ENCODE data around the gene TAOK2.

Gene TAOK2

DNA sequence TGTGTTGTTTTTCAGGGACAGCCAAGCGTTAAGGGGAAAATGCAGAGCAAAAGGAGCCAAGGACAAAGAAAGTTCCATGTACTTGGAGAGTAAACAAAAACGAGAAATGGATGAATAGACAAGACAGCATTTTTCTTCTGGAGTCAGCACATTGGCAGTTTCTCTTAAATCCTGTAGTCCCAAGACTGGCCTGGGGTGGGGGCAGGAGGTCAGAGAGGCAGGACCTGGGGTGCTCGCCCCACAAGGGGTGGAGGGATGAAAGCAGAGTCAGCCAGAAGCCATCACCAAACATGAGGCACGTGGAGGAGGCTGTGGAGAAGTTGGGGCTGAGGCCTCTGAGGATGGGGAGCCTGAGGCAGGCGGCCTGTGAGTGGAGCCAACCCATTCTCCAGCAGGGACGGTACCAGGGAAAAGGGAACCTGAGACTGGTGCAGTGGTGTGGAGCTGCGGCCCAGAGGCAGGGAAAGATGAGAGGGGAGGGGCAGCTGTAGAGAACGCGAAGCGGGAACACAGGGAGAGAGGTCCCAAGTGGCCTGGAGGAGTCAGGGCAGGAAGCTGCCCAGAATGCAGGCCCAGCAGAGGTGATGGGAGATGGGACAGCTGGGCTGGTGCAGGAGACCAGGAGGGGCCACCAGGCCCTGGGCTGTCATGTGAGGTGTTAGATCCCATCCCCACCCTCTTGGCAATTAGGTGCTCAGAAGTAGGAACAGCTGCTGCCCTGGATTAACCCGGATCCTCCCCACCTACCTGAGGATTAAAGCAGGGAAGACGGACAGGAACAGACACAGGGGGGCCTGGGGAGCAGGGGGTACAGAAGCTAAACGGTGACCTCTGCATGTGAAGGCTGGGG lies 54.1 kb downstream of the TAOK2 start:
- H3K4me3 ChIP-seq (replicated peaks in 1 of 2; ENCODE audit: low read depth in 2 of 2, low read length in 2 of 2): no peak overlapping the region
- TF ChIP-seq, protein P1, sequence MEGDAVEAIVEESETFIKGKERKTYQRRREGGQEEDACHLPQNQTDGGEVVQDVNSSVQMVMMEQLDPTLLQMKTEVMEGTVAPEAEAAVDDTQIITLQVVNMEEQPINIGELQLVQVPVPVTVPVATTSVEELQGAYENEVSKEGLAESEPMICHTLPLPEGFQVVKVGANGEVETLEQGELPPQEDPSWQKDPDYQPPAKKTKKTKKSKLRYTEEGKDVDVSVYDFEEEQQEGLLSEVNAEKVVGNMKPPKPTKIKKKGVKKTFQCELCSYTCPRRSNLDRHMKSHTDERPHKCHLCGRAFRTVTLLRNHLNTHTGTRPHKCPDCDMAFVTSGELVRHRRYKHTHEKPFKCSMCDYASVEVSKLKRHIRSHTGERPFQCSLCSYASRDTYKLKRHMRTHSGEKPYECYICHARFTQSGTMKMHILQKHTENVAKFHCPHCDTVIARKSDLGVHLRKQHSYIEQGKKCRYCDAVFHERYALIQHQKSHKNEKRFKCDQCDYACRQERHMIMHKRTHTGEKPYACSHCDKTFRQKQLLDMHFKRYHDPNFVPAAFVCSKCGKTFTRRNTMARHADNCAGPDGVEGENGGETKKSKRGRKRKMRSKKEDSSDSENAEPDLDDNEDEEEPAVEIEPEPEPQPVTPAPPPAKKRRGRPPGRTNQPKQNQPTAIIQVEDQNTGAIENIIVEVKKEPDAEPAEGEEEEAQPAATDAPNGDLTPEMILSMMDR (IDR thresholded peaks at IDR 0.05; ENCODE audit: low read depth, low read length): no peak
- DNase-seq (ENCODE audit: low read depth in 2 of 2): no peak

DNA sequence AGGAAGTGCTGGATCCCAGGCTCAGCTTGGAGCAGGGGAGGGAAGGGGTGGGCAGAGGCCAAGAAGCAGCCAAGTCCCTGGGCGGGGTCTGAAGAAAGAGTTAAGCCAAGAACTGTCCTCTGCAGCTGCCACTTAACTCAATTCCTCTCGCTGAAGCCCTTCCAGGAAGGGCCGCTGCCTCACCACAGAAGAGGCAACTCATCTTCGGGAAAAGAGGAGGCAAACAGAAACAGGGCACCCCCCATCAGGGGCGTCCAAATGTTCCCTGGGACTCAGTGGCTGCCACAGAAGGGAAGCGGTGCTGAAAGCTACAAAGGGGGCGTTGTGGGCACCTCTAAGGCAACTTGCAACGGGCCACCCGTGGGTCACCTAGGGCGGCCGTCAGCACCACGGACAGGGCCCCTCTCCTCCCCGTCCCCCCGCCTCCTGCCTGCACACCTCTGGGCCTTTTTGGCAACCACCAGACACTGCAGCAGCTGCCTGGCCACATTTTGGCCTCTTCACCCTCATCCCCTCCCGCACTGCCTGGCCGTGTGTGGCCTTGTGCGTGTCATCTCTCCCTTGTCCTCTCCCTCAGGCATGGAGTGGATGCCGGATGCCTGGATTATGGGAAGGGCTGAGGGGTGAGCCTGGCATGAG lies 54.9 kb downstream of the TAOK2 start:
- no peak for DNase-seq (ENCODE audit: low read depth in 2 of 2)
- no peak overlapping the region for H3K4me3 ChIP-seq (replicated peaks in 1 of 2; ENCODE audit: low read depth in 2 of 2, low read length in 2 of 2)
- TF ChIP-seq, protein P1 (IDR thresholded peaks at IDR 0.05; ENCODE audit: low read depth, low read length): no peak

DNA sequence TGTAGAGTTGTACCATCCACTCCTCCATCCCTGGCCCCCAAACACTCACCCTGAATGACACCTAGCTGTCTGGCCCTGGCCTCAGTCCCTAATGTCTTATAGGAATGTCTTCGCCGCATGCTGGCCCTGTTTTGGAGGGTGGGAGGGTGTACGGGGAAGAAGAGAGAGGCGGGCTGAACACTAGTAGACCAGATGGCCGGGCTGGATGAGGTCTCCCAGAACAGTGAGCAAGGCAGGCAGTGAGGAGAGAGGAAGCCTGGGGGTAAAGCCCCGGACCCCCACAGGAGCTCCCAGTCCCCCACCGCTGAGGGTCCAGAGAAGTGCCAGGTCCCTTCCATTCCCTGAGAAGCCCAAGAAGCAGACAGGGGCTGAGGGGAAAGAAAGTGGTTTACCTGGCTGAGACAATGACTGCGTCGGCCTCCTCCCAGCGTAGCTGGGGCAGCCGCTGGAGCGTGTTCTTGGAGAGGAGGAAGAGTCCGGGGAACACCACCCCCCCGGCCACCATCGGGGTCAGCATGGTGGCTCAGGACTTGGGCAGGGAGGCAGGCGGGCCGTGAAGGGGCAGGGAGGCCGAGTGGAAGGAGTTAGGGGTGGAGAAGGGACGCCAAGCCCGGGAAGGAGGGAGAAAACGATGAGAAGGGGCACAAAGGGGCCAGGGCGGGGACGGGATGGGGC lies 56.5 kb downstream of the TAOK2 start:
- TF ChIP-seq, protein P1 (IDR thresholded peaks at IDR 0.05; ENCODE audit: low read depth, low read length): no peak
- no peak overlapping the region for H3K4me3 ChIP-seq (replicated peaks in 1 of 2; ENCODE audit: low read depth in 2 of 2, low read length in 2 of 2)
- no peak for DNase-seq (ENCODE audit: low read depth in 2 of 2)

DNA sequence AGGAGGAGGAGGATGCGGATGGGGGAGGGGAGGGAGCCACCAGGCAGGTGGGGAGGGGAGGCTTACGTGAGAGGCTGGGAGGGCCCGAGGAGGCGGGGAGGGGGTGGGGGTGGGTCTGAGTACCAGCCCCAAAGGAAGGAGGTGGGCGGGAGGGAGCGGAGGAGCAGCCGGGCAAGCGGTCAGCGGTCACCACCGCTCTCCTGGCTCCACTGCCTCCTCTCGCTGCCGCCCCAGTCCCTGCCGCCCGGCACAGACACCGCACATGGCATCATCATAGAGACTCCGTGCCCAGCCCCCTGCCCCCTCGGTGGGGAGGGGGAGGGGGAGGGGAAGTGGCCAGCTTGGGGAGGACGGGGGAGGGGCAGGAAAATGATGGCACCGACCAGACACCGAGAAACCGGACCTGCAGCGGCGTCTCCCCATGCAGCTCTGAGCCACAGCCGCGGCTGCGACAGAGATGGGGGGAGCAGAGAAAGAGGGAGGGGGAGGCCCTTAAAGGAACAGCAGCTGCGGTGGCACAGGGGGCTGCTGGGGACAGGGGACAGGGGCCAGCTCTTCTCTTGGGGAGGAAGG lies 57.3 kb downstream of the TAOK2 start, which contains the start of gene TLCD3B:
Gene TLCD3B, minus strand, starts transcription at position 431 of the 573 bp plus-strand sequence. CDS start 744 bp downstream, outside the sequence.
- no peak for DNase-seq (ENCODE audit: low read depth in 2 of 2)
- H3K4me3 ChIP-seq (replicated peaks in 1 of 2; ENCODE audit: low read depth in 2 of 2, low read length in 2 of 2): no peak within 1 kb of the TSS
- TF ChIP-seq, protein P1 (IDR thresholded peaks at IDR 0.05; ENCODE audit: low read depth, low read length): no peak

DNA sequence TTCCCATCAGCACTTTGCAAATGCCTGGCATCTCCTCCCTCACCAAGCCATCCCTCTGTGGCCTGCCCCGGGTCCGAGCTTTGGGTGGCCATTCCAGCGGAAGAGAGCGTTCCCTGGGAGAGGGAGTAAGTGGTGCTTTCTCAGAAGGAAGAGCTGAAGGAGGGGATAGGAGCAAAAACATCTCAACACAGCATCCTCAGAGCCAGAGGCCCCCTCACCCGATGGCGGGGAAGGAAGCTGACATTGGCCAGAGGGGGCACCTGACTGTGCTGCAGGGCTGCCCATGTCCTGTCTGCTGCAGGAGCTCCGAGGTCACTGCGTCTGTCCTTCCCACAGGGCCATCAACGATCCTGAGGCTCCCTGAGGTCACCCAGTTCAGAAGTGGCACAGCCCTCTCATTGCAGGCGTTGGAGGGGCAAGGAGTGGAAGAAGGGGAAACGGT lies 57.8 kb downstream of the TAOK2 start:
- TF ChIP-seq, protein P1 (IDR thresholded peaks at IDR 0.05; ENCODE audit: low read depth, low read length): no peak
- H3K4me3 ChIP-seq (replicated peaks in 1 of 2; ENCODE audit: low read depth in 2 of 2, low read length in 2 of 2): no peak overlapping the region
- no peak for DNase-seq (ENCODE audit: low read depth in 2 of 2)

DNA sequence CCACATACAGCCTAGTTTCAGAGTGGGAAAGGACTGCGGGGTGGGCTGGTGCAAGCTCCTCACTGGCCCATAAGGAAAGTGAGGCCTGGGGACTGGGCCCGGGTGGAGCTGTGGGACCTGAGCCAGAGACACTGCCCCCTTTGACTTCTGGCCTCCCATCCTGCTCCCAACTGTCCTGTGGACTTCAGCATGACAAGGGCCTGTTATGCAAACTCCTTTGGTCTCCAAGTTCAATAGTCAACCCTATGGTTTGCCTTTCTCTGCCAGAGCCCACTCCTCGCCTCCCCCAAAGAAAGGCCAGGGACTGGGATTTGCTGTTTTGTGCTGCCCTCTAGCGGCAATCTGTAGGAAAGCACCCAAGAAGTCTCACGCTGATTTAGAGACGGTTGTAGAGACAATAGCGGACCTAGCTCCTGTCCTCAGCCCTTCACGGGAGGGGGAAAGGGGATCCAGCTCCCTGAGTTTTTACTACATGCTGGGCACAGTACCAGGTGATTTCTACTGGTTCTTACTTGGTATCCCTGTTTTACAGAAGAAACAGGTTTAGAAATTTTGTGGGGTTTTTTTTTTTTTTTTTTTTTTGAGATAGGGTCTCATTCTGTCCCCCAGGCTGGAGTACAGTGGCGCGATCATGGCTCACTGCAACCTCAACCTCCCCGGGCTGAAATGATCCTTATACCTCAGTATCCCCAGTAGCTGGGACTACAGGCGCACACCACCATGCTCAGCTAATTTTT lies 58.6 kb downstream of the TAOK2 start:
- no peak overlapping the region for H3K4me3 ChIP-seq (replicated peaks in 1 of 2; ENCODE audit: low read depth in 2 of 2, low read length in 2 of 2)
- peak; percentile 77 to 80 for DNase-seq (ENCODE audit: low read depth in 2 of 2)
- TF ChIP-seq, protein P1 (IDR thresholded peaks at IDR 0.05; ENCODE audit: low read depth, low read length): peak; percentile 80

Data from cardiac fibroblast (primary cell).